D721Med (cell line): ENCODE measurements around the gene HBA2.

Experiments used
- DNase-seq: peaks from one replicate; pipeline ENCODE4 v3.0.0; 2011; ENCODE audit warnings: low spot score; ENCODE audit not compliant: insufficient read length
- FAIRE-seq: peaks from 2 replicates; lab custom pipeline; 2011; peaks lifted over from hg19 to GRCh38; lab: Jason Lieb, UNC
- CTCF ChIP-seq: IDR thresholded peaks from 2 replicates; pipeline ENCODE4 v1.5.1; 2012; ENCODE audit warnings: mild to moderate bottlenecking, control low read depth; ENCODE audit not compliant: insufficient read depth; ENCODE audit errors: missing control alignments

The HBA2 gene

GRCh38 chr16:138049-138417 lies 34.6 kb upstream of the HBA2 start:
- FAIRE-seq (no peak), DNase-seq (no peak)
- TF ChIP-seq CTCF = no peak

GRCh38 chr16:140175-140857 lies 32.4 kb upstream of the HBA2 start:
- no peak for DNase-seq
- no peak for TF ChIP-seq CTCF
- FAIRE-seq = no peak

- no peak for DNase-seq
- TF ChIP-seq CTCF = no peak
- no peak for FAIRE-seq
These were observed 30.2 kb upstream of the HBA2 start for GRCh38 chr16:142405-142967.

- DNase-seq = no peak
- no peak for TF ChIP-seq CTCF
- no peak for FAIRE-seq
These were observed 29.6 kb upstream of the HBA2 start for GRCh38 chr16:143047-143446.

- FAIRE-seq (no peak), DNase-seq (no peak)
- TF ChIP-seq CTCF = no peak
These were observed 29.2 kb upstream of the HBA2 start for GRCh38 chr16:143456-143855.

GRCh38 chr16:144797-145252 lies 27.9 kb upstream of the HBA2 start:
- no peak for TF ChIP-seq CTCF

GRCh38 chr16:146646-147045 lies 26.0 kb upstream of the HBA2 start:
- no peak for TF ChIP-seq CTCF
- no peak for FAIRE-seq
- DNase-seq = no peak

More at GRCh38 chr16:144797-145252, 27.9 kb upstream of the HBA2 start:
- FAIRE-seq (no peak), DNase-seq (no peak)
